G401 (cell line): ENCODE results near the gene ATP23. TPM values are rescaled to one million over a fixed set of nuclear protein-coding genes. Genes with fewer than 3 reads are reported as not detected.
A peak's percentile ranks its signal among the peaks of the same experiment; 100 is the strongest.

Experiments
- DNase-seq: peaks from one replicate; pipeline ENCODE4 v3.0.0-alpha.2; 2015; ENCODE audit warnings: low spot score
- in situ Hi-C: cut with HindIII; loops from 2 replicates; pipeline ENCODE4 v1.10.0; 2016; ENCODE audit warnings: low sequenced_read_pairs, mixed read lengths
- total RNA-seq: library from RNA; depleted of rRNA; stranded (reverse); fragments of >200 nt; shearing (Covaris generic); gene quantifications from 2 replicates; pipeline ENCODE4 v1.2.3, GENCODE V29; 2014

The ATP23 gene
- total RNA-seq, 1 experiment from 2014 or later, result 35.0 TPM

- in situ Hi-C loops, result no loop called here
Observed at GRCh38 chr12:57906821-57907220, 34.5 kb upstream of the ATP23 start.

GRCh38 chr12:57907281-57907680, 34.1 kb upstream of the ATP23 start:
- DNase-seq, result no peak
- in situ Hi-C loops, result no loop called here

More at GRCh38 chr12:57906821-57907220, 34.5 kb upstream of the ATP23 start:
- DNase-seq, result peak; percentile 73

GRCh38 chr12:57908511-57908910, 32.9 kb upstream of the ATP23 start:
- in situ Hi-C loops, result no loop called here
- DNase-seq, result no peak

GRCh38 chr12:57909056-57909455, 32.3 kb upstream of the ATP23 start:
- DNase-seq, result no peak
- in situ Hi-C loops, result no loop called here

- no peak for DNase-seq
- in situ Hi-C loops, result no loop called here
Observed at GRCh38 chr12:57909611-57910010, 31.8 kb upstream of the ATP23 start.

GRCh38 chr12:57918147-57918546, 23.2 kb upstream of the ATP23 start:
- in situ Hi-C loops, result no loop called here
- DNase-seq, result no peak

GRCh38 chr12:57927086-57927485, 14.3 kb upstream of the ATP23 start:
- DNase-seq, result no peak
- in situ Hi-C loops, result no loop called here

GRCh38 chr12:57929092-57929830, 12.1 kb upstream of the ATP23 start:
- in situ Hi-C loops, result no loop called here
- DNase-seq, result no peak

- DNase-seq, result no peak
- in situ Hi-C loops, result no loop called here
Observed at GRCh38 chr12:57934819-57935218, 6.5 kb upstream of the ATP23 start.

- no peak for DNase-seq
- in situ Hi-C loops, result no loop called here
Observed at GRCh38 chr12:57935331-57935730, 6.0 kb upstream of the ATP23 start.

- in situ Hi-C loops, result no loop called here
- peak; percentile 97 for DNase-seq
Observed at GRCh38 chr12:57935839-57936512, 5.4 kb upstream of the ATP23 start.

- in situ Hi-C loops, result no loop called here
Observed at GRCh38 chr12:57936513-57936883, 4.9 kb upstream of the ATP23 start.

GRCh38 chr12:57939291-57939690, 2.1 kb upstream of the ATP23 start:
- in situ Hi-C loops, result no loop called here

More at GRCh38 chr12:57936513-57936883, 4.9 kb upstream of the ATP23 start:
- DNase-seq, result peak; percentile 4

GRCh38 chr12:57940052-57940914, 1.1 kb upstream of the ATP23 start:
- in situ Hi-C loops, result no loop called here
- no peak for DNase-seq

More at GRCh38 chr12:57939291-57939690, 2.1 kb upstream of the ATP23 start:
- no peak for DNase-seq

- DNase-seq, result no peak
- in situ Hi-C loops, result no loop called here
Observed at GRCh38 chr12:57940915-57941164, 527 bp upstream of the ATP23 start.

- in situ Hi-C loops, result no loop called here
- DNase-seq, result no peak
Observed at GRCh38 chr12:57943438-57944080, 2.2 kb downstream of the ATP23 start.

GRCh38 chr12:57944313-57945023, 3.1 kb downstream of the ATP23 start:
- no peak for DNase-seq
- in situ Hi-C loops, result no loop called here

GRCh38 chr12:57952766-57953165, 11.4 kb downstream of the ATP23 start:
- DNase-seq, result no peak
- in situ Hi-C loops, result no loop called here

- DNase-seq, result peak; percentile 11
- in situ Hi-C loops, result no loop called here
Observed at GRCh38 chr12:57954768-57955167, 13.4 kb downstream of the ATP23 start.
